ENCODE results near the gene DYNC2I2.
A peak's percentile ranks its signal among the peaks of the same experiment; 100 is the strongest.

Gene DYNC2I2

GRCh38 chr9:128637656-128638055 lies 19.0 kb downstream of the DYNC2I2 start:
- no peak for TF ChIP-seq CTCF (IDR thresholded peaks at IDR 0.05; ENCODE audit: low read depth, low read length)
- peaks cover 14% of the 10 kb centered on the region for H3K4me1 ChIP-seq
- H3K27me3 ChIP-seq: no peaks in the 10 kb centered on the region
- DNase-seq: no peak
- H3K9me3 ChIP-seq: no peaks in the 10 kb centered on the region
- H3K36me3 ChIP-seq: peaks cover 55% of the 10 kb centered on the region
- H3K4me3 ChIP-seq (ENCODE audit: low read depth, low read length): no peak overlapping the region

GRCh38 chr9:128636556-128637530 lies 19.8 kb downstream of the DYNC2I2 start:
- no peak for DNase-seq
- TF ChIP-seq CTCF (IDR thresholded peaks at IDR 0.05; ENCODE audit: low read depth, low read length): no peak
- H3K27me3 ChIP-seq: no peaks in the 10 kb centered on the region
- H3K36me3 ChIP-seq: peaks cover 63% of the 10 kb centered on the region
- no peak overlapping the region for H3K4me3 ChIP-seq (ENCODE audit: low read depth, low read length)
- peaks cover 14% of the 10 kb centered on the region for H3K4me1 ChIP-seq
- H3K9me3 ChIP-seq: no peaks in the 10 kb centered on the region

- Histone ChIP-seq H3K4me1 (peaks cover 14% of the 10 kb centered on the region), H3K4me3 (ENCODE audit: low read depth, low read length) (no peak overlapping the region), H3K27me3 (no peaks in the 10 kb centered on the region), H3K9me3 (no peaks in the 10 kb centered on the region), H3K36me3 (peaks cover 72% of the 10 kb centered on the region)
- peak; percentile 49 for TF ChIP-seq CTCF (IDR thresholded peaks at IDR 0.05; ENCODE audit: low read depth, low read length)
- DNase-seq: peak; percentile 56
These were observed 20.6 kb downstream of the DYNC2I2 start for GRCh38 chr9:128636024-128636390.

GRCh38 chr9:128635266-128636023 lies 21.2 kb downstream of the DYNC2I2 start:
- no peaks in the 10 kb centered on the region for H3K9me3 ChIP-seq
- peaks cover 74% of the 10 kb centered on the region for H3K36me3 ChIP-seq
- DNase-seq: peak; percentile 92
- H3K4me3 ChIP-seq (ENCODE audit: low read depth, low read length): no peak overlapping the region
- no peaks in the 10 kb centered on the region for H3K27me3 ChIP-seq
- peaks cover 14% of the 10 kb centered on the region for H3K4me1 ChIP-seq
- peak; percentile 80 for TF ChIP-seq CTCF (IDR thresholded peaks at IDR 0.05; ENCODE audit: low read depth, low read length)

GRCh38 chr9:128634651-128635262 lies 21.9 kb downstream of the DYNC2I2 start:
- Histone ChIP-seq H3K27me3 (no peaks in the 10 kb centered on the region), H3K36me3 (peaks cover 77% of the 10 kb centered on the region), H3K9me3 (no peaks in the 10 kb centered on the region), H3K4me1 (peaks cover 14% of the 10 kb centered on the region), H3K4me3 (ENCODE audit: low read depth, low read length) (no peak overlapping the region)
- no peak for DNase-seq
- no peak for TF ChIP-seq CTCF (IDR thresholded peaks at IDR 0.05; ENCODE audit: low read depth, low read length)

All from BE2C (cell line).